ENCODE data around the gene DCAF10.

GRCh38 chr9:37880916-37881479 lies 80.4 kb downstream of the DCAF10 start:
- TF ChIP-seq CTCF (IDR thresholded peaks at IDR 0.05; ENCODE audit: poor library complexity, severe bottlenecking): no peak
- no peak for TF ChIP-seq EZH2 (IDR thresholded peaks at IDR 0.05; ENCODE audit: borderline replicate concordance, insufficient read depth, low read length, poor library complexity, severe bottlenecking)
- TF ChIP-seq RAD21 (conservative IDR thresholded peaks at IDR 0.05): no peak
- no peak for TF ChIP-seq POLR2AphosphoS5 (IDR thresholded peaks at IDR 0.05)

Measured in neural cell (in vitro differentiated cells).